ENCODE measurements around the gene TMEM222.

- TF ChIP-seq, protein P1, sequence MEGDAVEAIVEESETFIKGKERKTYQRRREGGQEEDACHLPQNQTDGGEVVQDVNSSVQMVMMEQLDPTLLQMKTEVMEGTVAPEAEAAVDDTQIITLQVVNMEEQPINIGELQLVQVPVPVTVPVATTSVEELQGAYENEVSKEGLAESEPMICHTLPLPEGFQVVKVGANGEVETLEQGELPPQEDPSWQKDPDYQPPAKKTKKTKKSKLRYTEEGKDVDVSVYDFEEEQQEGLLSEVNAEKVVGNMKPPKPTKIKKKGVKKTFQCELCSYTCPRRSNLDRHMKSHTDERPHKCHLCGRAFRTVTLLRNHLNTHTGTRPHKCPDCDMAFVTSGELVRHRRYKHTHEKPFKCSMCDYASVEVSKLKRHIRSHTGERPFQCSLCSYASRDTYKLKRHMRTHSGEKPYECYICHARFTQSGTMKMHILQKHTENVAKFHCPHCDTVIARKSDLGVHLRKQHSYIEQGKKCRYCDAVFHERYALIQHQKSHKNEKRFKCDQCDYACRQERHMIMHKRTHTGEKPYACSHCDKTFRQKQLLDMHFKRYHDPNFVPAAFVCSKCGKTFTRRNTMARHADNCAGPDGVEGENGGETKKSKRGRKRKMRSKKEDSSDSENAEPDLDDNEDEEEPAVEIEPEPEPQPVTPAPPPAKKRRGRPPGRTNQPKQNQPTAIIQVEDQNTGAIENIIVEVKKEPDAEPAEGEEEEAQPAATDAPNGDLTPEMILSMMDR (IDR thresholded peaks at IDR 0.05; ENCODE audit: low read depth, low read length, poor library complexity, severe bottlenecking): no peak
- no peak for TF ChIP-seq EZH2phosphoT487 (IDR thresholded peaks at IDR 0.05; ENCODE audit: borderline replicate concordance, low read length)
Observed at GRCh38 chr1:27318596-27318995, 3.4 kb upstream of the TMEM222 start.

Data from DOHH2 (cell line).